Measurements from ENCODE around the gene DOCK2.

DOCK2 gene

DNA sequence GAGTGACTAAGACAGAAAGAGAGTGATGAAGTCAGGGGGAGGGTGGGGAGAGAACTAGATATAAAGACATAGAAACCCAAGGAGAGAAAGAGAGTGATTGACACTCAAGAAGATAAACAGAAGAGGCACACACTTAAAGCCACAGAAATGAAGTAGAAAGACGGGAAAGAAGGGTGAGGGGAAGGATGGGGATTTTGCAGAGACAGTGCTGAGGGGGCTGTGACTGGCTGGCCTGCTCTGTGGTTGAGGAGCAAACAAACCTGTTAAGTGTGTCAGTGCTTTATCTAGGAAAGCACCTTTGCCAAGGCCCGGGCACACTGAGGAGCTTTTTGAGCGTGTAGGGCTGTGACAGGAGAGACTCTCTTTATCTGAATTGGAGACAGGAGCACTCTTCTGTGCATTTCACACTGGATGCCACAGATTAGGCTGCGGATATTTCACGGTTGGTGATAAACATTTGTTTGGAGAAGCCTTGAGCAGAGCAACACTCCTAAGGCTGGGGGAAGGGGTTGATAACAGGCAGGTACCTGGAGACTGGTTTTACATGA is 109.1 kb downstream of the DOCK2 start:
- Histone ChIP-seq H3K9ac (ENCODE audit: low read depth, low read length, poor library complexity, severe bottlenecking) (no peak overlapping the region), H3K4me2 (ENCODE audit: low read depth, low read length, poor library complexity, severe bottlenecking) (no peak overlapping the region)

DNA sequence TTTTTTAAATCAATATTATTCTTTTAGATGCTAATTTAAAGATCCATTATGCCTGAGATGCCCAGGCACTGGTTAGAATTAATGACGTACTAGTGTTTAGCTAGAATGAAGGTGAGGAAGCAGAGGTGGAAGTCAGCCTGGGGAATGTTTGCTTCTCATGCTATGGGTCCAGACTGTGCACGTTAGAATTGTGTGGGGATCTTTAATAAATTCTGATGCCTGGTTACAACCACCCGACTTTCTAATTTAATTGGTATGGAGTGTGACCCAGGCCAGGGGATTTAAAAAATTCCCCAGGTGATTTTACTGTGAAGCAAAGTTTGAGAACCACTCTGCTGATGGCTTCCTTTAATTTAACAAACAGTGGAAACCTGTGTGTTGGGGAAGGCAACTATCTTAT is 111.1 kb downstream of the DOCK2 start:
- Histone ChIP-seq H3K9me2 (replicated peaks; ENCODE audit: low read depth, low read length) (no peaks in the 10 kb centered on the region), H3K4me3 (ENCODE audit: low read length, poor library complexity, severe bottlenecking) (no peak overlapping the region), H3K9me3 (ENCODE audit: insufficient read depth, low read depth, low read length) (no peaks in the 10 kb centered on the region), H3K36me3 (ENCODE audit: insufficient read depth, low read length) (peaks cover 65% of the 10 kb centered on the region; the same call in 1 of the 2 replicates), H3K4me2 (ENCODE audit: low read depth, low read length, poor library complexity, severe bottlenecking) (no peak overlapping the region), H4K20me1 (ENCODE audit: insufficient read depth, low read length, poor library complexity, severe bottlenecking) (no peaks in the 10 kb centered on the region), H3K9ac (ENCODE audit: low read depth, low read length, poor library complexity, severe bottlenecking) (no peak overlapping the region), H3F3A (ENCODE audit: low read depth) (no peaks in the 10 kb centered on the region), H3K79me2 (ENCODE audit: insufficient read depth, low read length) (no peaks in the 10 kb centered on the region), H3K4me1 (ENCODE audit: insufficient read depth, low read length, poor library complexity, severe bottlenecking) (peaks cover 8% of the 10 kb centered on the region), H3K27me3 (ENCODE audit: insufficient read depth, low read length, poor library complexity, severe bottlenecking) (no peaks in the 10 kb centered on the region), H2AFZ (ENCODE audit: low read length) (no peak overlapping the region)
- TF ChIP-seq EZH2phosphoT487 (IDR thresholded peaks at IDR 0.05; ENCODE audit: borderline replicate concordance) (no peak), CTCF (conservative IDR thresholded peaks at IDR 0.05; ENCODE audit: low read length) (no peak)

More for the DNA sequence above, 109.1 kb downstream of the DOCK2 start:
- H3K9me2 ChIP-seq (replicated peaks; ENCODE audit: low read depth, low read length): no peaks in the 10 kb centered on the region
- no peaks in the 10 kb centered on the region for H4K20me1 ChIP-seq (ENCODE audit: insufficient read depth, low read length, poor library complexity, severe bottlenecking)
- H3K27me3 ChIP-seq (ENCODE audit: insufficient read depth, low read length, poor library complexity, severe bottlenecking): no peaks in the 10 kb centered on the region
- H2AFZ ChIP-seq (ENCODE audit: low read length): no peak overlapping the region
- peaks cover 56% of the 10 kb centered on the region; the same call in 1 of the 2 replicates for H3K36me3 ChIP-seq (ENCODE audit: insufficient read depth, low read length)
- H3F3A ChIP-seq (ENCODE audit: low read depth): no peaks in the 10 kb centered on the region
- no peak overlapping the region for H3K4me3 ChIP-seq (ENCODE audit: low read length, poor library complexity, severe bottlenecking)
- H3K79me2 ChIP-seq (ENCODE audit: insufficient read depth, low read length): no peaks in the 10 kb centered on the region
- TF ChIP-seq EZH2phosphoT487 (IDR thresholded peaks at IDR 0.05; ENCODE audit: borderline replicate concordance): no peak
- no peak for TF ChIP-seq CTCF (conservative IDR thresholded peaks at IDR 0.05; ENCODE audit: low read length)
- H3K4me1 ChIP-seq (ENCODE audit: insufficient read depth, low read length, poor library complexity, severe bottlenecking): no peaks in the 10 kb centered on the region
- no peaks in the 10 kb centered on the region for H3K9me3 ChIP-seq (ENCODE audit: insufficient read depth, low read depth, low read length)

GRCh38 chr5:169749295-169749694 is 112.2 kb downstream of the DOCK2 start:
- H2AFZ ChIP-seq (ENCODE audit: low read length): no peak overlapping the region
- peaks cover 58% of the 10 kb centered on the region; the same call in 1 of the 2 replicates for H3K36me3 ChIP-seq (ENCODE audit: insufficient read depth, low read length)
- H3K27me3 ChIP-seq (ENCODE audit: insufficient read depth, low read length, poor library complexity, severe bottlenecking): no peaks in the 10 kb centered on the region
- TF ChIP-seq CTCF (conservative IDR thresholded peaks at IDR 0.05; ENCODE audit: low read length) (no peak), EZH2phosphoT487 (IDR thresholded peaks at IDR 0.05; ENCODE audit: borderline replicate concordance) (no peak)
- no peaks in the 10 kb centered on the region for H3F3A ChIP-seq (ENCODE audit: low read depth)
- no peaks in the 10 kb centered on the region for H3K79me2 ChIP-seq (ENCODE audit: insufficient read depth, low read length)
- no peaks in the 10 kb centered on the region for H4K20me1 ChIP-seq (ENCODE audit: insufficient read depth, low read length, poor library complexity, severe bottlenecking)
- peaks cover 8% of the 10 kb centered on the region for H3K4me1 ChIP-seq (ENCODE audit: insufficient read depth, low read length, poor library complexity, severe bottlenecking)
- no peak overlapping the region for H3K4me3 ChIP-seq (ENCODE audit: low read length, poor library complexity, severe bottlenecking)
- no peak overlapping the region for H3K4me2 ChIP-seq (ENCODE audit: low read depth, low read length, poor library complexity, severe bottlenecking)
- no peaks in the 10 kb centered on the region for H3K9me3 ChIP-seq (ENCODE audit: insufficient read depth, low read depth, low read length)
- H3K9ac ChIP-seq (ENCODE audit: low read depth, low read length, poor library complexity, severe bottlenecking): no peak overlapping the region
- no peaks in the 10 kb centered on the region for H3K9me2 ChIP-seq (replicated peaks; ENCODE audit: low read depth, low read length)

All from Loucy (cell line).